Posterior vena cava (tissue), 2 donors: ENCODE data around the gene NUP214. TPM values are rescaled to one million over a fixed set of nuclear protein-coding genes. Genes with fewer than 3 reads are reported as not detected.
"Not testable (repeated sequence)": the region's sequence is repeated elsewhere in the genome, so short reads cannot be mapped to it uniquely, and the experiment has no call there.

ENCODE experiments used
- DNase-seq: peaks from one replicate; pipeline ENCODE4 v3.0.0-alpha.2; 2020; ENCODE audit warnings: low spot score
- intact Hi-C, 2 donors: fragments of 100-400 bp; cut with DNase I; formaldehyde crosslinking; loops; one replicate each; pipeline versions ENCODE4 v1.14.1 to v1.14.2; 2022 to 2023
- total RNA-seq, 2 donors: library from RNA; stranded (reverse); fragmentation: NEBNext Ultra II Directional; extraction: Animal tissue kit (Norgen Biotek cat#: 25700); gene quantifications; one replicate each; pipeline ENCODE4 v1.2.1, GENCODE V29; 2021
- donor health status: DM: yes; HTN: yes; CAD: no.
- donor health status: DM: yes; HTN: yes; CAD: no.

The NUP214 gene
- total RNA-seq, 2 donors from 2014 or later, result 33.9 to 40.8 TPM

DNA sequence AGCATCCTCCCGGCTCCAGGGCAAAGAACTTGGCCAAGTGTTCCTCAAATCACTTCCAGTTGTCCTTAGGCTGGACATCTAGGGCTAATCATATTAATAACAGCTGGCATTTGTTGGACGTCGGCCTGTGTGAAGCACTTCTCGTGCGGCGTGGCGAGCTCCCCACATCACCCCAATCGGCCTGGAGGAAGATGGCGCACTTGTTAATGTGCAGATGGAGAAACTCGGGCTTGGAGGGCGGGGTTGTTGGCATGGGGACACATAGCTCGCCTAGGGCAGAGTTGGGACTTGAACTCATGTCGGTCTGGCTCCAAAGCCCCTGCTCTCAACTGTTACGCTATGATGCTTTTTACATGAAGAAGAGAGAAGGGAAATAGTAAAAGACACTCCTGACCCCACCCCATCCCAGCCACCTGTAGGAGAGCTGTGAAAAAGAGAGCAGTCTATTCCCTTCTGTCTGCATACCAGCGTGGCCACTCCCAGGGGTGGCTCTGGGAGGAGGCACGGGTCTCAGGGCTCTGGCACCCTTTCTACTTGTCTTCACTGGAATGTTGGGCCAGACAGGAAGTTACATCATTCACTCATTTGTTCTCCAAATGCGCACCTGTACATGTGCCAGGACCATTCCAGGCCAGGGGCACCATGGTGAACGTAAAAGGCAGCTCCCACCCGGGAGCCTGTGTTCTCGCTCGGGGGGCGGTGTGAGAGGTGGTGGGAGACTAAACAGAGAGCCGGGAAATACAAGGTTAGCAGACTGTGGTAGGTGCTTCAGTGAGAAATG, 12.8 kb upstream of the NUP214 start:
- intact Hi-C loops, result no loop called here
- DNase-seq, result peak; percentile 62

DNA sequence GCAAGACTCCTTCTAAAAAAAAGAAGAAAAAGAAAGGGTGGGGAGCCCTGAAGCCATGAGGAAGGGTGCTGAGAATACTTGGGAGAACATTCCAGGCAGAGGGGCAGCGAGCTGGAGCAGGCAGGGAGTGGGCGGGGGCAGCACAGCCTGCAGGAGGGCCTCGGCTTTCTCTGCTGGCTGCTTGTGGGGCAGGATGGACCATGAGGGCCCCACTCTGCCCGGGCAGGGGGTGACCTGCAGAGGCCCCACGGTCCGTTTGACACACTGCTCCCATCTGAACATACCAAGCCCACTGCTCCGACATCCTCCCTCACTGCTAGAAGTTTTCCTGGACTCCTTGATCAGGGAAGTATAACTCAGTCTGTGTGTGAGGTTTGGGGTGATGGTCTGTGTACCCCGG, 11.7 kb upstream of the NUP214 start:
- DNase-seq, result peak; percentile 26
- intact Hi-C loops, result no loop called here

DNA sequence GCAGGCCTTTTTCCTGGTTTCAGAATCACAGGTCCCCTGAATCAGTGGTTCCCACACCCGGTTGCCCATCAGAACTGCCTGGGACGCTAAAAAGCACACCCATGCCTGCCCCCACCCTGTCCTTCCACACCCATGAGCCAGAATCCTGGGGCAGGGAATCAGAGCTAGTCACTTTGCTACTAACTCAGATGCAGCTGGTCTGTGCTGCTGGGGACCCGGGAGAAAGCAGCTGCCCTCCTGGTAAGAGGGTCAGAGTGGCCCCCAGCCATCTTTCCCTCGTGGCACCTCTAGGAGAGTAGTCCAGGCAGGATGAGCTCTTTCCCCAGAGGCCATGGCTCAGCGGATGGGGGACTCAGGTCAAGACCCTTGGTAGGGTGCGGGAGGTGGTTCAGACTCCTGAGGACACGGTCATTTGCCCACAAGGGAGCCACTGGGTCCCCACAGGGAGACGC, 11.3 kb upstream of the NUP214 start:
- DNase-seq, result peak; percentile 51
- intact Hi-C loops, result no loop called here

- intact Hi-C loops, result not testable (repeated sequence)
- DNase-seq, result peak; percentile 18
These were observed 10.0 kb upstream of the NUP214 start for GRCh38 chr9:131115360-131115742.

- intact Hi-C loops, result no loop called here
- peak; percentile 72 for DNase-seq
These were observed 8.9 kb upstream of the NUP214 start for GRCh38 chr9:131116281-131117120.

DNA sequence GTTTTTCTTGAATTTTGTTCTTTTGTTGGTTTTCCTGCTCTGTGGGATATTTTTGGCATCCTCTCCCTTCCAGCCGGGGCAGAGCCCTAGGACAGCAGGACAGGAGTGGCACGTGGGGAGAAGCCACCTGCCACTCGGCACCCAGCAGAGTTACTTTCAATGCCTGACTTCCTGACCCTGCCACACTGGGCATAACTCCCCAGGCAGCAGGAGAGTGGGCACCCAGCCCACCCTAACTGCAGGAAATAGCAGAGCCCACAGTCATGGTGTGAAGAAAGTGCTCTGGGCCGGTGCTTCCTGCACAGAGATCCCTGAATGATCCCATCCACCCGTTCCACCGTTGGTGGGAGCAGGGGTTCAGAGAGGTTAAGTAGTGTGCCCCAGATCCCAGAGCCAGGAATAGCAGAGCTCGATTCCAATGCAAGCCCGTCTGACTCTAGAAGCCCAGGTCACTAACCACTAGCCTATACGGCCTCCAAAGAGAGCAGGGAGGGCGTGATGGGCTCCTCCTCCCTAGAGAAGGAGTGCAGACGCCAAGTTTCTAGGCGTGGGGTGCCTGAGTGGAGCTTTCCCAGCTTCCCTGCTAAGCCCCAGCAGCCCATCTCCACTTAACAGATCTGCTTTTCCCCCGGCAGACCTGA, 8.1 kb upstream of the NUP214 start:
- intact Hi-C loops, result no loop called here
- peak; percentile 67 for DNase-seq

DNA sequence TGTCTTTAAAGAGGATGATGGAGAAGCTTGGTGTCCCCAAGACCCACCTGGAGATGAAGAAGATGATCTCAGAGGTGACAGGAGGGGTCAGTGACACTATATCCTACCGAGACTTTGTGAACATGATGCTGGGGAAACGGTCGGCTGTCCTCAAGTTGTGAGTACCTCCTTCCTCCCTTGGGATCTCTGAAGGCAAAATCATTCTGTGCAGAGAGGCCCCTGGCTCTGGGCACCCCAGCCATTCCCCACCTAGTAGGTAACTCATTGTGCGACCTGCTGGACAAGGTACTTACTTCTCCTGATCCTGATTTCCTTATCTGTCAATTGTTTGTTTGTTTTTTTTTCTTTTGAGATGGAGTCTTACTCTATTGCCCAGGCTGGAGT, 7.6 kb upstream of the NUP214 start:
- intact Hi-C loops, result no loop called here
- no peak for DNase-seq

DNA sequence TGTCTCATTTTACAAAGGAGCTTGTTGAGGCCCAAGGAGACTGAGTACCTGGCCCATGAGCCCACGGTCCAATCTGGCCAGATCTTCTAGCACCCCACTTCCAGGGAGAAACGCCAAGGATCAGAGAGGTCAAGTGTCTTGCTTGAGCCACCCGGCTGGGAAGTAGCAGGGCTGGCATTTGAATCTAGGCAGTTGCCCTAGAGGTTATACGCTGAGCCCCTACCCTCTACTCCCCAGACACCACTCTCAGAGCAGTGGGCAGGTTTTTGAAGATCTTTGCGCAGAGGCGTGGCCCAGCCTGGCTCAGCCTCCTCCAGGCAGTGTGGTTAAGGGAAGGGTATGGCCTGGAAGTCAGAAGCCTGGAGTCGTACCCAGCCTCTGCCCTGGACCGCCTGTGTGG, 5.8 kb upstream of the NUP214 start:
- intact Hi-C loops, result no loop called here
- peak; percentile 35 for DNase-seq

GRCh38 chr9:131120620-131121228, 4.7 kb upstream of the NUP214 start:
- peak; percentile 45 for DNase-seq
- intact Hi-C loops, result no loop called here

DNA sequence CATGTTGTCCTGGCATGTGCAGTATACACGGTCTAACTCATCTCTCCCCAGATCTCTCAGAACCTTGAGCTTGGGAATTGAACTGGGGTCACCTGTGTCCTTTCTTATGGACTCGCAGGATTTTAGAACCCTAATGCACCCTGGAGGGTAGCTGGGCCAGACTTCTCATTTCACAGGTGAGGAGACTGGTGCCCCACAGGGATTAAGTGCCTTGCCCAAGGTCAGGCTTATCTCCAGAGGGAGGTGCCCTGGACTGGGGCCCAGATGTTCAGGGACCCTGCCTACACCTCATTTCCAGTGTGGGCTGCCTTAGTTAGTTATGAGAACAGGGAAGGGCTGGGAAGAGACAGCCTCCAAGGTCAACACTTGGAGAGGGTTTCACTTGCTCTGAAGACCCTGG, 4.0 kb upstream of the NUP214 start:
- intact Hi-C loops, result no loop called here

DNA sequence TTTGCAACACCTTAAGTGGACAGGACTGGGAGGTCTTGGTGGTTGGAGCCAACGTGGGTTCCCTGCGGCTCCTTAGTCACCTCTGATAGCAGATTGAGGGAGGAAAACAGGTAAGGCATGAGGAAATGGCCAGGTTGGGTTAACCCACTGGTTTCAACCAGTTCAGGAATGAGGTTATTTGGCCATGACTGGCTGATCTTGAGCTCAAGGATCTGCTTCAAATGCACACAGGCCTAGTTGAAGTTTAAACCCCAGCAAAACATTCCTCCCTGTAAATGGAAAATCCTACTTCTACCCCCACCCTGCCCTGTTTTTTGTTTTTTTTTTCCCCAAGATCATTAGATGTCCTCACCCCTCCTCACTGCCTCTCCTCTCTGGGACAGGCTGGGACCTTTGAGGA, 3.2 kb upstream of the NUP214 start:
- intact Hi-C loops, result no loop called here
- DNase-seq, result no peak

More for the DNA sequence above, 4.0 kb upstream of the NUP214 start:
- no peak for DNase-seq

DNA sequence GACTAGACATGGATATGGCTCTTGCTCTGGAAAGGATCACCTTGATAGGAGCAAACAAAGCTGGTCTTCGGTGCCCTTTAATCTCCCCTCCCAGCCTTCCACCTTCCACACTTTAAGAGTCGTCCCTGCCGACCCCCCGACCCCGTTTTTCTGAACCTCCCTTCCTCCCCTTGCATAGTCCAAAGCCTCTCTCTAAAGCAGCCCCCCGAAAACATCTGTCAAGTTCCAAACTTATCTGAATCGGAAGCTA, 423 bp upstream of the NUP214 start:
- intact Hi-C loops, result loop anchor here in 1 of 2 donors (5.0 kb wide), 1 partner anchor 42 kb away; no protein-coding TSS in a partner anchor
- no peak for DNase-seq

- no peak for DNase-seq
- intact Hi-C loops, result loop anchor here in 1 of 2 donors (5.0 kb wide), 1 partner anchor 41 kb away; no protein-coding TSS in a partner anchor
These were observed 657 bp downstream of the NUP214 start for GRCh38 chr9:131126059-131126426.

DNA sequence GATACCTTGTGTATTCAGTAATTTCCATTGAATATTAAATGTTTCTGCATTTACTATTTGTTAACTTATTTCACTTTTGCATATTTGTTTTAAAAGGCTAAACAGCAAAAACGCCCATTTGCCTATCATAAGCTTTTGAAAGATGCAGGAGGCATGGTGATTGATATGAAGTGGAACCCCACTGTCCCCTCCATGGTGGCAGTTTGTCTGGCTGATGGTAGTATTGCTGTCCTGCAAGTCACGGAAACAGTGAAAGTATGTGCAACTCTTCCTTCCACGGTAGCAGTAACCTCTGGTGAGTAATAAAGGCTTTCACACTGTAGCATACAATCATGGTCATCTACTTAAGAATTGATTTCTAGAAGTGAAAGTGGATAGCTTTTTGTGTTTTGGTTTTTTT, 3.8 kb downstream of the NUP214 start:
- DNase-seq, result no peak
- intact Hi-C loops, result loop anchor here in 1 of 2 donors (5.0 kb wide), 1 partner anchor 38 kb away; no protein-coding TSS in a partner anchor

GRCh38 chr9:131138676-131139075, 13.3 kb downstream of the NUP214 start:
- intact Hi-C loops, result loop anchor here in 1 of 2 donors (10.0 kb wide), 1 partner anchor 1176 kb away; no protein-coding TSS in a partner anchor
- no peak for DNase-seq

GRCh38 chr9:131140112-131140511, 14.7 kb downstream of the NUP214 start:
- intact Hi-C loops, result no loop called here
- DNase-seq, result no peak

- intact Hi-C loops, result no loop called here
These were observed 15.2 kb downstream of the NUP214 start for GRCh38 chr9:131140550-131140949.

GRCh38 chr9:131142160-131142559, 16.8 kb downstream of the NUP214 start:
- no peak for DNase-seq
- intact Hi-C loops, result no loop called here

More at GRCh38 chr9:131140550-131140949, 15.2 kb downstream of the NUP214 start:
- DNase-seq, result no peak

GRCh38 chr9:131144201-131144600, 18.8 kb downstream of the NUP214 start:
- intact Hi-C loops, result no loop called here
- no peak for DNase-seq

DNA sequence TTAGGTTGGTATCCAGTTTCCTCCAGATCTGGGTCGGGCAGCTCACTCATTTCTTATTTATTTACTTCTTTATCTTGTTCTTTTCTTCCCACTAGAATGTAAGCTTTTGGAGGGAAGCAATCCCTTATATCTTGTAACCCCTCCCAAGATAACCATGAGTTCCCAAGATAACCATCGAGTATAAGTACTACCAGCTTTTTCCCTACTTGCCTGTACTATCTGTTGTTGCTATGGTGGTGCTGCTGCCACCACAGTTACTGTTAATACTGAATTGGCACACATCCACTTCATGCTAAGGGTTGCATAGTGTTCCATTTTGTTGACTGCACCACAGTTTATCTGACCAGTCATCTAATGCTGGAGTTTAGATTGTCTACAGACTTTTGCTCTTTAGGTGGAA, 19.9 kb downstream of the NUP214 start:
- no peak for DNase-seq
- intact Hi-C loops, result no loop called here
